AG09309 (cell line): ENCODE data around the gene TK2.

Source experiments
- DNase-seq: peaks from one replicate; pipeline ENCODE4 v3.0.0-alpha.2; 2010; ENCODE audit warnings: low read depth
- H3K4me3 ChIP-seq: 2 replicates; pipeline ENCODE4 v1.5.1; 2011; ENCODE audit warnings: mild to moderate bottlenecking, low read depth, low read length, moderate library complexity; ENCODE audit not compliant: control insufficient read depth
- TF ChIP-seq, protein P1 (sequence below): IDR thresholded peaks from 2 replicates; pipeline ENCODE4 v1.5.1; 2011; ENCODE audit warnings: mild to moderate bottlenecking, low read depth, low read length, inconsistent platforms; ENCODE audit not compliant: insufficient read depth, control insufficient read depth; ENCODE audit errors: missing control alignments

Gene TK2

DNA sequence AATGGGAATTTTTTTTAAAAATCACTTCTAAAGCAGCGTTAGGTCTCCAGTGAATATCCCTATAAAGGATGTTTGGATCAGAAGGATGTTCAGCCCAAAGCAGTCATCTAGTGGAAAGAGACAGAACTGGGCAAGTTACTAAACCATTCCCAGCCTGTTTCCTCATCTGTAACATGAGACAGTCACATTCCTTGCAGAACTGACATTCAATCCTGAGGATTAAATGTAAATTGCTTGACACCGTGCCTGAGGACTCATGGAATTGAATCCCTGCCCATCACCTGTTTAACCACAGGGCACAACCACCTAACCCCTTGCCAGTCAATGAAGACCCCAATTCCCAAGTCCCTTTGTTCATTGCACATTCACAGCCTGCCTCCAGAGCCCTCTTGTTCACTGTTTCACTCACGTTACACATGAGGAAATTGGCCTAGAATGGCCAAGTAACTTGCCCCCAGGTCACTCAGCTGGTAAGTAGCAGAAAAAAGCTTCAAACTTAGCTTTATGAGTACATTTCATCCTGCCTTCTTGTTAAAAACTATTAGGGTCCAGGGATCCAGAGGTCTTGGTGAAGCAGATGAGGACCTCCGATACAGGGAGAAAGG, 30.8 kb upstream of the TK2 start:
- H3K4me3 ChIP-seq, result no peak overlapping the region
- DNase-seq, result peak; percentile 57
- TF ChIP-seq, protein P1, sequence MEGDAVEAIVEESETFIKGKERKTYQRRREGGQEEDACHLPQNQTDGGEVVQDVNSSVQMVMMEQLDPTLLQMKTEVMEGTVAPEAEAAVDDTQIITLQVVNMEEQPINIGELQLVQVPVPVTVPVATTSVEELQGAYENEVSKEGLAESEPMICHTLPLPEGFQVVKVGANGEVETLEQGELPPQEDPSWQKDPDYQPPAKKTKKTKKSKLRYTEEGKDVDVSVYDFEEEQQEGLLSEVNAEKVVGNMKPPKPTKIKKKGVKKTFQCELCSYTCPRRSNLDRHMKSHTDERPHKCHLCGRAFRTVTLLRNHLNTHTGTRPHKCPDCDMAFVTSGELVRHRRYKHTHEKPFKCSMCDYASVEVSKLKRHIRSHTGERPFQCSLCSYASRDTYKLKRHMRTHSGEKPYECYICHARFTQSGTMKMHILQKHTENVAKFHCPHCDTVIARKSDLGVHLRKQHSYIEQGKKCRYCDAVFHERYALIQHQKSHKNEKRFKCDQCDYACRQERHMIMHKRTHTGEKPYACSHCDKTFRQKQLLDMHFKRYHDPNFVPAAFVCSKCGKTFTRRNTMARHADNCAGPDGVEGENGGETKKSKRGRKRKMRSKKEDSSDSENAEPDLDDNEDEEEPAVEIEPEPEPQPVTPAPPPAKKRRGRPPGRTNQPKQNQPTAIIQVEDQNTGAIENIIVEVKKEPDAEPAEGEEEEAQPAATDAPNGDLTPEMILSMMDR, result peak; percentile 42

DNA sequence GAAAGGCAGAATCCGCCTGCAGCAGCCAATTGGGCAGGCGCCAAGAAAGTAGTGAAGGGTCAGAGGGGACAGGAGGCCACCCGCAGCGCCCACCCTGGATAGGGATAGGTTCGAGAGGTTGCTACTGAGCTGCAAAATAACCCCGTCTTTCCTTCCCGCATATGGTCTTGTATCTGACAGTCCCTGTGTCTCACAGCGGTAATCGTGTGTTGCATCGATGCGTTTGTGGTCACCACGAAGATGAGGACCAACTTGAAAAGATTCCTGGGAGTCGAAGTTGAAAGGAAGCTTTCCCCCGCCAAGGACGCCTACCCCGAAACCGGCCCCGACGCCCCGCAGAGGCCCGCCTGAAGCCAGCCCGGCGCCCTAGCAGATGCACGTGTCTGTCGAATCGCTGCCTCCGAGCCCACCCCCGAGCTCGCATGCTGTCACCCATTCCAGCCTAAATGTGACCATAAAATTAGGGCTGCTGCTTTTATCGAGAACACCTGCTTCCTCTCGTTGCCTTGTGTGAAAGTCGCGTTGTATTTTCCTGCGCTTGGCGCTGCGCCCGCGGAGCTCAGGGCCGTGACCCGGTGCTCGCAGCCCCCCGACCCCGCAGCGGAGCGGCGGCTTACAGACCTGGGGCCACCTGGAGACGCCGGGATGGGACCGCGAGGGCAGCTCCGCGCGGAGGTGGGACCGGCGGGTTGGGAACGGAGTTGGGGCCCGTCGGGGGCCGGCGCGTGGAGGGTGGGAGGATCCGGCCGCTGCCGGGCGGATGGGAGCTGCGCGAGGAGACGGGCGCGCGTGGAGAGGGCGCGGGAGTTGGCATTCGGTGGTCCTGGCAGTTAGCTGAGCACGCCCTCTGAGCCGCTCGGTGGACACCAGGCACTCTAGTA, 29.0 kb upstream of the TK2 start, which contains the start of gene CMTM2:
TSS of gene CMTM2 (plus strand) at position 813 of the 881 bp plus-strand sequence. CDS start 145 bp downstream, outside the sequence.
- no peak for DNase-seq
- H3K4me3 ChIP-seq, result no peak within 1 kb of the TSS
- TF ChIP-seq, protein P1, result no peak

DNA sequence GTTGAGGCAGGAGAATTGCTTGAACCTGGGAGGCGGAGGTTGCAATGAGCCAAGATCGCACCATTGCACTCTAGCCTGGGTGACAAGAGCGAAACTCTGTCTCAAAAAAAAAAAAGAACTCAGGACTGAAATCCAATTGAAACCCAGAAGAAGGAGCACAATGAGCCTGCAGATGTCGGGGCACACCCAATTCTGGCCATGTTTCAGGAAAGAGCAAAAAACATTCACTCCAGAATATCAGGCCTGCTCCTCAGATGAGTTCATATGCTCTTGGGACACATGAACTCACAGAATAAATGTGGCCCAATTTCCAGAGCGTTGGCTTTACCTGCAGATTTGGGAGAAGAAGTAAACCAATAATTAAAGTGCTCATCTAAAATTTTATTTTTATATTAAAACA, 26.4 kb upstream of the TK2 start:
- DNase-seq, result no peak
- no peak overlapping the region for H3K4me3 ChIP-seq

DNA sequence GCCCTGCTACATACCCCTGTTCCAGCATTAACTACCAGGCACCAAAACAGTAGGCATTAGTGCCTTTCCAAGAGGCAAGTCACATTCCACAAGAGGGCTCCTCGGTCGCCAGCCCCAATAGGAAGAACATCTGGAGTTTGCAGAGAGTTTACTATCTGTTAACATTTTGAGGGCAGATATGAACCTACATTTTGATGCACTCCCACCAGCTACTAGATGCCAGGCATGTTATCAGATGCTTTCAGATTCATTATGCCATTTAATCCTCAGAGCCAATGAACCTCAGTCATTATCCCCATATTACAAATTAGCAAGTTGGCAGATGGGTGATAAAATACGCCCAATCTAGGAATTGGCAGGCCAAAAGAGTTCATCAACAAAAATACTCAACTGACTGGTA, 25.1 kb upstream of the TK2 start:
- DNase-seq, result no peak
- no peak overlapping the region for H3K4me3 ChIP-seq
- TF ChIP-seq, protein P1, result no peak

More for the DNA sequence above, 26.4 kb upstream of the TK2 start:
- TF ChIP-seq, protein P1, result no peak

DNA sequence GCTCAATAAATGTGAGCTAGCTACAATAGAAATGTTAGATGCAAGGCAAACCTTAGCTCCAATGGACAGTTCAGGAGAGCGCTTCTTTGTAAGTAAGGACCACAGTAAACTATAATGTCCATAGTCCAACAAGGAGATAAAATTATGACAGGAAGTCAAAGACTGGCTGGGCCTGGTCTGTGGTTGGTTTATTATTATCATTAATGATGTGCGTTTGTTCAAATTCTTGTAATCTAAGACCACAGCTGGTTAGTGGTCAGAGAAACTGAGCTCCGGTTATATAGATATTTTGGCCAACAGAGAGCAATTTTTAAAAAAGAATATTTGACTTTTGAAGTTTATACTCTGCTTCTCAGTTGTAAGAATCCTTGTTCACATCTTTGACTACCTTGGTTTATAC, 24.6 kb upstream of the TK2 start:
- TF ChIP-seq, protein P1, result no peak
- no peak for DNase-seq
- no peak overlapping the region for H3K4me3 ChIP-seq

DNA sequence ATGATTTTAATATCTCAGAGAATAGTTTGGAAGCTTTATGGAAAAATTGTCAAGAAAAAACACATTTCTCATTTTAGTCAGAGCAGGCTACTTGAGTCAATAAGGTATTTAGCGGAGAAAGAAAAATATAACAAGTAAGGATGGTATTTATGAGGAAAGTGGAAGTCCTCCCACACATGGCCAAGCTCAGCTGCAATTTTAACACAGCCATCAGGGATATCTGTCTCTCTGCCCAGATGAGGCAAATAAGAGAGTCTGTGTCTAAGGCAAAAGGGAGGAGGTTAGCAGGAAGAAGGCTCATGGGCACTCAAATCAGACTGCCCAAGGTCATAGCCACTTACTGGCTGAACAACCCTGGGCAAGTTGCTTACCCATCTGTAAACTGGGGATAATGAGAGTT, 24.2 kb upstream of the TK2 start:
- TF ChIP-seq, protein P1, result no peak
- no peak for DNase-seq

More for the DNA sequence above, 24.2 kb upstream of the TK2 start:
- no peak overlapping the region for H3K4me3 ChIP-seq
